OCI-LY1 (cell line): ENCODE data around the gene POU6F2.

Source experiments
- CTCF ChIP-seq: fragments of 200-600 bp; sonication (generic), shearing (Covaris generic); IDR thresholded peaks from 2 replicates; pipeline ENCODE4 v1.5.1; 2017; ENCODE audit warnings: mild to moderate bottlenecking, antibody characterized with exemption, low read length, moderate library complexity, mixed read lengths
- EZH2 ChIP-seq: fragments of 200-600 bp; sonication (generic), shearing (Covaris generic); IDR thresholded peaks from 2 replicates; pipeline ENCODE4 v1.8.0; 2017; ENCODE audit warnings: borderline replicate concordance, mixed run types, mild to moderate bottlenecking, antibody characterized with exemption, low read length, moderate library complexity, mixed read lengths

- TF ChIP-seq CTCF (no peak), EZH2 (no peak)
Measured at GRCh38 chr7:39240864-39241263, 263.2 kb downstream of the POU6F2 start.
